ENCODE measurements around the gene IQGAP2.

IQGAP2 gene

GRCh38 chr5:76364226-76364589 is 38.9 kb upstream of the IQGAP2 start:
- H2BK120ac ChIP-seq (ENCODE audit: low read depth, low read length): no peak overlapping the region
- no peak overlapping the region for H3K18ac ChIP-seq (ENCODE audit: low read depth in 1 of 2, low read length in 2 of 2)
- no CpG with 5 or more reads among the region's 2 CpGs for WGBS
- no peak overlapping the region for H4K8ac ChIP-seq (ENCODE audit: low read length)
- no peaks in the 10 kb centered on the region for H3K9me3 ChIP-seq (ENCODE audit: control insufficient read depth, low read length)
- no peak overlapping the region for H2BK12ac ChIP-seq (ENCODE audit: low read length in 2 of 2)
- H3K27me3 ChIP-seq (ENCODE audit: control insufficient read depth in 1 of 2, insufficient read depth in 1 of 2, low read length in 2 of 2): peaks cover 4 to 8% of the 10 kb centered on the region in 2 experiments
- no peak overlapping the region for H2AK5ac ChIP-seq (ENCODE audit: low read length, severe bottlenecking)
- no peak overlapping the region for H3K9ac ChIP-seq (ENCODE audit: low read length)
- H3K4ac ChIP-seq (ENCODE audit: low read depth in 1 of 2, low read length in 2 of 2): no peak overlapping the region
- DNase-seq: no peak
- no peak overlapping the region for H2AFZ ChIP-seq (ENCODE audit: low read depth, low read length)
- no peak overlapping the region for H4K91ac ChIP-seq (ENCODE audit: low read length)
- H3K14ac ChIP-seq (ENCODE audit: low read length in 2 of 2): no peak overlapping the region
- H2BK15ac ChIP-seq (ENCODE audit: low read depth, poor library complexity, severe bottlenecking): no peak overlapping the region
- no peak overlapping the region for H3K4me2 ChIP-seq (ENCODE audit: low read length, poor library complexity, severe bottlenecking)
- H3K4me1 ChIP-seq (ENCODE audit: control insufficient read depth, insufficient read depth, low read depth, low read length): no peaks in the 10 kb centered on the region
- H3K36me3 ChIP-seq (ENCODE audit: control insufficient read depth in 1 of 2, insufficient read depth in 2 of 2, low read depth in 1 of 2, low read length in 2 of 2): no peaks in the 10 kb centered on the region
- H3K27ac ChIP-seq (ENCODE audit: low read length, poor library complexity, severe bottlenecking): no peak overlapping the region
- H3K79me1 ChIP-seq (replicated peaks; ENCODE audit: low read length, poor library complexity, severe bottlenecking): no peaks in the 10 kb centered on the region
- no peak overlapping the region for H3K23ac ChIP-seq (ENCODE audit: low read length in 2 of 2)
- no peak overlapping the region for H2BK5ac ChIP-seq (ENCODE audit: low read depth, low read length, poor library complexity, severe bottlenecking)
- no peak overlapping the region for H3K4me3 ChIP-seq (ENCODE audit: insufficient read depth in 1 of 2, low read depth in 1 of 2, low read length in 2 of 2)

- H3K23ac ChIP-seq (ENCODE audit: low read length in 2 of 2): no peak overlapping the region
- H3K4me3 ChIP-seq (ENCODE audit: insufficient read depth in 1 of 2, low read depth in 1 of 2, low read length in 2 of 2): no peak overlapping the region
- H3K9me3 ChIP-seq (ENCODE audit: control insufficient read depth, low read length): no peaks in the 10 kb centered on the region
- H2AK5ac ChIP-seq (ENCODE audit: low read length, severe bottlenecking): no peak overlapping the region
- H3K36me3 ChIP-seq (ENCODE audit: control insufficient read depth in 1 of 2, insufficient read depth in 2 of 2, low read depth in 1 of 2, low read length in 2 of 2): no peaks in the 10 kb centered on the region
- no peak overlapping the region for H2BK15ac ChIP-seq (ENCODE audit: low read depth, poor library complexity, severe bottlenecking)
- no peaks in the 10 kb centered on the region for H3K79me1 ChIP-seq (replicated peaks; ENCODE audit: low read length, poor library complexity, severe bottlenecking)
- DNase-seq: no peak
- H3K27me3 ChIP-seq (ENCODE audit: control insufficient read depth in 1 of 2, insufficient read depth in 1 of 2, low read length in 2 of 2): peaks cover 4 to 8% of the 10 kb centered on the region in 2 experiments
- no peak overlapping the region for H2BK120ac ChIP-seq (ENCODE audit: low read depth, low read length)
- no peak overlapping the region for H4K8ac ChIP-seq (ENCODE audit: low read length)
- no peak overlapping the region for H4K91ac ChIP-seq (ENCODE audit: low read length)
- no peak overlapping the region for H3K18ac ChIP-seq (ENCODE audit: low read depth in 1 of 2, low read length in 2 of 2)
- no peaks in the 10 kb centered on the region for H3K4me1 ChIP-seq (ENCODE audit: control insufficient read depth, insufficient read depth, low read depth, low read length)
- H2BK5ac ChIP-seq (ENCODE audit: low read depth, low read length, poor library complexity, severe bottlenecking): no peak overlapping the region
- no peak overlapping the region for H3K9ac ChIP-seq (ENCODE audit: low read length)
- no peak overlapping the region for H3K4ac ChIP-seq (ENCODE audit: low read depth in 1 of 2, low read length in 2 of 2)
- no peak overlapping the region for H3K4me2 ChIP-seq (ENCODE audit: low read length, poor library complexity, severe bottlenecking)
- no peak overlapping the region for H2BK12ac ChIP-seq (ENCODE audit: low read length in 2 of 2)
- no peak overlapping the region for H2AFZ ChIP-seq (ENCODE audit: low read depth, low read length)
- H3K14ac ChIP-seq (ENCODE audit: low read length in 2 of 2): no peak overlapping the region
- no peak overlapping the region for H3K27ac ChIP-seq (ENCODE audit: low read length, poor library complexity, severe bottlenecking)
These were observed 37.5 kb upstream of the IQGAP2 start for GRCh38 chr5:76365561-76365960.

- WGBS: no CpG with 5 or more reads among the region's 2 CpGs
- Histone ChIP-seq H3K79me1 (replicated peaks; ENCODE audit: low read length, poor library complexity, severe bottlenecking) (no peaks in the 10 kb centered on the region), H3K4me1 (ENCODE audit: control insufficient read depth, insufficient read depth, low read depth, low read length) (peaks cover under 1% of the 10 kb centered on the region), H2AK5ac (ENCODE audit: low read length, severe bottlenecking) (no peak overlapping the region), H3K9ac (ENCODE audit: low read length) (no peak overlapping the region), H2BK12ac (ENCODE audit: low read length in 2 of 2) (no peak overlapping the region), H3K4me3 (ENCODE audit: insufficient read depth in 1 of 2, low read depth in 1 of 2, low read length in 2 of 2) (no peak overlapping the region), H3K27me3 (ENCODE audit: control insufficient read depth in 1 of 2, insufficient read depth in 1 of 2, low read length in 2 of 2) (peaks cover 4 to 8% of the 10 kb centered on the region in 2 experiments), H2BK15ac (ENCODE audit: low read depth, poor library complexity, severe bottlenecking) (no peak overlapping the region), H4K91ac (ENCODE audit: low read length) (no peak overlapping the region), H3K36me3 (ENCODE audit: control insufficient read depth in 1 of 2, insufficient read depth in 2 of 2, low read depth in 1 of 2, low read length in 2 of 2) (no peaks in the 10 kb centered on the region), H3K27ac (ENCODE audit: low read length, poor library complexity, severe bottlenecking) (no peak overlapping the region), H3K23ac (ENCODE audit: low read length in 2 of 2) (no peak overlapping the region), H3K9me3 (ENCODE audit: control insufficient read depth, low read length) (no peaks in the 10 kb centered on the region), H3K14ac (ENCODE audit: low read length in 2 of 2) (no peak overlapping the region), H3K18ac (ENCODE audit: low read depth in 1 of 2, low read length in 2 of 2) (no peak overlapping the region), H3K4me2 (ENCODE audit: low read length, poor library complexity, severe bottlenecking) (no peak overlapping the region), H2BK5ac (ENCODE audit: low read depth, low read length, poor library complexity, severe bottlenecking) (no peak overlapping the region), H2BK120ac (ENCODE audit: low read depth, low read length) (no peak overlapping the region), H2AFZ (ENCODE audit: low read depth, low read length) (no peak overlapping the region), H3K4ac (ENCODE audit: low read depth in 1 of 2, low read length in 2 of 2) (no peak overlapping the region), H4K8ac (ENCODE audit: low read length) (no peak overlapping the region)
- DNase-seq: no peak
These were observed 36.5 kb upstream of the IQGAP2 start for GRCh38 chr5:76366596-76366995.

- no peak overlapping the region for H2AK5ac ChIP-seq (ENCODE audit: low read length, severe bottlenecking)
- no peak overlapping the region for H3K18ac ChIP-seq (ENCODE audit: low read depth in 1 of 2, low read length in 2 of 2)
- H3K9ac ChIP-seq (ENCODE audit: low read length): no peak overlapping the region
- H3K23ac ChIP-seq (ENCODE audit: low read length in 2 of 2): no peak overlapping the region
- no peaks in the 10 kb centered on the region for H3K9me3 ChIP-seq (ENCODE audit: control insufficient read depth, low read length)
- H2BK15ac ChIP-seq (ENCODE audit: low read depth, poor library complexity, severe bottlenecking): no peak overlapping the region
- H3K27me3 ChIP-seq (ENCODE audit: control insufficient read depth in 1 of 2, insufficient read depth in 1 of 2, low read length in 2 of 2): peaks cover 4 to 8% of the 10 kb centered on the region in 2 experiments
- H2BK12ac ChIP-seq (ENCODE audit: low read length in 2 of 2): no peak overlapping the region
- no peak overlapping the region for H4K91ac ChIP-seq (ENCODE audit: low read length)
- H4K8ac ChIP-seq (ENCODE audit: low read length): no peak overlapping the region
- H2BK5ac ChIP-seq (ENCODE audit: low read depth, low read length, poor library complexity, severe bottlenecking): no peak overlapping the region
- H3K79me1 ChIP-seq (replicated peaks; ENCODE audit: low read length, poor library complexity, severe bottlenecking): no peaks in the 10 kb centered on the region
- peak; percentile 54 for DNase-seq
- H3K14ac ChIP-seq (ENCODE audit: low read length in 2 of 2): no peak overlapping the region
- no peak overlapping the region for H3K27ac ChIP-seq (ENCODE audit: low read length, poor library complexity, severe bottlenecking)
- H3K4me3 ChIP-seq (ENCODE audit: insufficient read depth in 1 of 2, low read depth in 1 of 2, low read length in 2 of 2): no peak overlapping the region
- no peak overlapping the region for H3K4me2 ChIP-seq (ENCODE audit: low read length, poor library complexity, severe bottlenecking)
- no peaks in the 10 kb centered on the region for H3K36me3 ChIP-seq (ENCODE audit: control insufficient read depth in 1 of 2, insufficient read depth in 2 of 2, low read depth in 1 of 2, low read length in 2 of 2)
- H3K4ac ChIP-seq (ENCODE audit: low read depth in 1 of 2, low read length in 2 of 2): no peak overlapping the region
- peaks cover 10% of the 10 kb centered on the region for H3K4me1 ChIP-seq (ENCODE audit: control insufficient read depth, insufficient read depth, low read depth, low read length)
- no peak overlapping the region for H2BK120ac ChIP-seq (ENCODE audit: low read depth, low read length)
- no peak overlapping the region for H2AFZ ChIP-seq (ENCODE audit: low read depth, low read length)
- WGBS: 92% methylated on average over 6 of the region's 6 CpGs
These were observed 35.3 kb upstream of the IQGAP2 start for GRCh38 chr5:76367623-76368371.
